Renal pelvis (tissue), 3 donors: ENCODE measurements around the gene F8A2. TPM values are rescaled to one million over a fixed set of nuclear protein-coding genes. Genes with fewer than 3 reads are reported as not detected.

Experiments used
- polyA plus RNA-seq, 3 donors: library from polyadenylated mRNA; unstranded; fragments of 120-200 nt; gene quantifications; one replicate each; pipeline ENCODE4 v1.2.1, GENCODE V29; 2013; ENCODE audit not compliant: insufficient read length in 3 of 3

The F8A2 gene
- polyA plus RNA-seq, 3 donors: not detected

Other genes starting within 250 kb of the F8A2 start
- gene VBP1, start 165.6 kb upstream of the F8A2 start, polyA plus RNA-seq: 10 to 100 TPM; 69.0 to 73.1 (median 69.4) TPM
- gene RAB39B, start 117.6 kb upstream of the F8A2 start, polyA plus RNA-seq: 1 to 10 TPM; 2.8 to 2.9 (median 2.8) TPM
- 1 to 10 TPM; 3.1 to 4.6 (median 3.7) TPM for gene CLIC2, start 47.5 kb upstream of the F8A2 start, polyA plus RNA-seq
- gene F8A3, start 76.5 kb downstream of the F8A2 start, polyA plus RNA-seq: 10 to 100 TPM in 1 of 3 donors, 1 to 10 TPM in 2; 7.6 to 13.4 (median 9.6) TPM
- 1 to 10 TPM; 1.7 to 2.4 (median 2.1) TPM for gene SPRY3, start 230.5 kb downstream of the F8A2 start, polyA plus RNA-seq
- gene TMLHE, start 230.9 kb downstream of the F8A2 start, polyA plus RNA-seq: 10 to 100 TPM; 24.3 to 30.1 (median 27.6) TPM